ENCODE data around the gene TIMELESS. TPM values are rescaled to one million over a fixed set of nuclear protein-coding genes. Genes with fewer than 3 reads are reported as not detected.
"Not testable (repeated sequence)": the region's sequence is repeated elsewhere in the genome, so short reads cannot be mapped to it uniquely, and the experiment has no call there.

TIMELESS gene
- 1 to 10 TPM; 2.9 to 6.5 (median 3.7) TPM for total RNA-seq

GRCh38 chr12:56448860-56449621, at the start of gene TIMELESS:
Gene TIMELESS, minus strand, starts transcription at chr12:56449426. Its CDS starts 15,256 bp downstream, at chr12:56434170.
- peak; percentile 87 to 97 for DNase-seq (ENCODE audit: low spot score in 2 of 2)
- peak within 1 kb of the TSS; percentile 38 for H3K4me3 ChIP-seq (ENCODE audit: low read depth, poor library complexity, severe bottlenecking)
- 0% methylated on average over 53 to 58 of the region's 58 CpGs for WGBS, 2 donors
- TF ChIP-seq CTCF (IDR thresholded peaks at IDR 0.05) (no peak), POLR2A (IDR thresholded peaks at IDR 0.05) (no peak)
- intact Hi-C loops (cut with DNase I; ENCODE audit: low total_unique reads) = no loop called here

- intact Hi-C loops (cut with DNase I; ENCODE audit: low total_unique reads); DNase-seq (ENCODE audit: low spot score in 2 of 2); H3K4me3 ChIP-seq (ENCODE audit: low read depth, poor library complexity, severe bottlenecking): not testable (repeated sequence)
- 85 to 86% methylated on average over 14 of the region's 14 CpGs for WGBS, 2 donors
Observed at GRCh38 chr12:56498126-56498902, 49.1 kb upstream of the TIMELESS start.

- WGBS, 2 donors = 9 to 13% methylated on average over 8 to 16 of the region's 17 CpGs
- intact Hi-C loops (cut with DNase I; ENCODE audit: low total_unique reads); H3K4me3 ChIP-seq (ENCODE audit: low read depth, poor library complexity, severe bottlenecking): not testable (repeated sequence)
- peak; percentile 36 to 94 for DNase-seq (ENCODE audit: low spot score in 2 of 2)
Observed at GRCh38 chr12:56496704-56497103, 47.5 kb upstream of the TIMELESS start.

GRCh38 chr12:56494481-56494880, 45.3 kb upstream of the TIMELESS start:
- 89 to 91% methylated on average over 11 to 21 of the region's 27 CpGs for WGBS, 2 donors
- DNase-seq (ENCODE audit: low spot score in 2 of 2); intact Hi-C loops (cut with DNase I; ENCODE audit: low total_unique reads); H3K4me3 ChIP-seq (ENCODE audit: low read depth, poor library complexity, severe bottlenecking): not testable (repeated sequence)

- H3K4me3 ChIP-seq (ENCODE audit: low read depth, poor library complexity, severe bottlenecking); DNase-seq (ENCODE audit: low spot score in 2 of 2); intact Hi-C loops (cut with DNase I; ENCODE audit: low total_unique reads): not testable (repeated sequence)
- WGBS, 2 donors = 91 to 96% methylated on average over 4 to 7 of the region's 15 CpGs
Observed at GRCh38 chr12:56494106-56494415, 44.8 kb upstream of the TIMELESS start.

- DNase-seq (ENCODE audit: low spot score in 2 of 2); intact Hi-C loops (cut with DNase I; ENCODE audit: low total_unique reads); H3K4me3 ChIP-seq (ENCODE audit: low read depth, poor library complexity, severe bottlenecking): not testable (repeated sequence)
- 82 to 89% methylated on average over 22 to 28 of the region's 31 CpGs for WGBS, 2 donors
Observed at GRCh38 chr12:56493409-56494105, 44.3 kb upstream of the TIMELESS start.

GRCh38 chr12:56490360-56490759, 41.1 kb upstream of the TIMELESS start:
- no peak overlapping the region for H3K4me3 ChIP-seq (ENCODE audit: low read depth, poor library complexity, severe bottlenecking)
- no peak for DNase-seq (ENCODE audit: low spot score in 2 of 2)
- TF ChIP-seq CTCF (IDR thresholded peaks at IDR 0.05) (no peak), POLR2A (IDR thresholded peaks at IDR 0.05) (no peak)
- intact Hi-C loops (cut with DNase I; ENCODE audit: low total_unique reads) = no loop called here
